C1 segment of cervical spinal cord (tissue), 14 donors: Measurements from ENCODE around the gene SEZ6L2.

Source experiments
- DNase-seq, 14 donors: peaks; one replicate each; lab custom pipeline; 2025; lab: John Stamatoyannopoulos, UW

The SEZ6L2 gene

GRCh38 chr16:29825145-29826044, 74.0 kb downstream of the SEZ6L2 start:
- DNase-seq = peak in 8 of 14 donors; percentile 24 to 99 (median 62)

GRCh38 chr16:29824589-29825144, 74.7 kb downstream of the SEZ6L2 start:
- no peak for DNase-seq

DNA sequence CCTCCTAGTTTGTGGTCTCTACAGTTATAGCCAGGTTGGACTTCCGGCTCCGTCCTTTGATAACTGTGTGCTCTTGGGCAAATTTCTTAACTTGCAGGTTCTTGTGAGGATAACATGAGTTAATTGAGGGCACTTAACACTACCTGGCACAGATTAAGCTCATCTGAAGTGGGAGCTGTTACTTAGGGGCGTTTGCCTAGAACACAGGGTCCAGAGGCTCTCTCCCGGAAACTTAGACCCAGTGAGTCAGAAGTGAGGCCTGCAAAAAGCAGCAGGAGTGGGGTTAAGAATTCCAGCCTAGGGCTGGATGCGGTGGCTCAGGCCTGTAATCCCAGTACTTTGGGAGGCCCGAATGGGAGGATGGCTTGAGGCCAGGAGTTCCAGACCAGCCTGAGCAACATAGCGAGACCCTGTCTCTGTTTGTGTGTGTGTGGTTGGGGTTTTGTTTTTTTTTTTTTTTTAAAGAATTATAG, 77.7 kb downstream of the SEZ6L2 start:
- no peak for DNase-seq
